ENCODE data around the gene PRKCB.

PRKCB gene

GRCh38 chr16:24246911-24247607 lies 411.3 kb downstream of the PRKCB start:
- TF ChIP-seq EZH2phosphoT487 (IDR thresholded peaks at IDR 0.05; ENCODE audit: low read depth) (no peak), CTCF (IDR thresholded peaks at IDR 0.05; ENCODE audit: low read depth, low read length) (no peak)
- Histone ChIP-seq H3K4me1 (ENCODE audit: low read length) (no peaks in the 10 kb centered on the region), H3K79me2 (ENCODE audit: low read length) (no peaks in the 10 kb centered on the region), H2AFZ (ENCODE audit: low read depth, low read length) (no peak overlapping the region), H3K9me3 (ENCODE audit: insufficient read depth, low read length) (no peaks in the 10 kb centered on the region), H3K4me2 (ENCODE audit: low read length) (no peak overlapping the region), H3K4me3 (ENCODE audit: low read length) (no peak overlapping the region), H4K20me1 (ENCODE audit: insufficient read depth, low read length) (no peaks in the 10 kb centered on the region), H3K27me3 (ENCODE audit: low read depth, low read length) (peaks cover 18% of the 10 kb centered on the region; the same call in 1 of the 2 replicates), H3K9ac (ENCODE audit: low read length) (no peak overlapping the region), H3K27ac (ENCODE audit: low read length) (no peak overlapping the region), H3K36me3 (replicated peaks; ENCODE audit: low read depth, low read length) (no peaks in the 10 kb centered on the region)

- H3K79me2 ChIP-seq (ENCODE audit: low read length), result no peaks in the 10 kb centered on the region
- H3K4me3 ChIP-seq (ENCODE audit: low read length), result no peak overlapping the region
- H3K4me2 ChIP-seq (ENCODE audit: low read length), result no peak overlapping the region
- TF ChIP-seq CTCF (IDR thresholded peaks at IDR 0.05; ENCODE audit: low read depth, low read length) (peak; percentile 74), EZH2phosphoT487 (IDR thresholded peaks at IDR 0.05; ENCODE audit: low read depth) (no peak)
- H2AFZ ChIP-seq (ENCODE audit: low read depth, low read length), result no peak overlapping the region
- no peaks in the 10 kb centered on the region for H3K36me3 ChIP-seq (replicated peaks; ENCODE audit: low read depth, low read length)
- H3K4me1 ChIP-seq (ENCODE audit: low read length), result no peaks in the 10 kb centered on the region
- no peaks in the 10 kb centered on the region for H4K20me1 ChIP-seq (ENCODE audit: insufficient read depth, low read length)
- H3K9me3 ChIP-seq (ENCODE audit: insufficient read depth, low read length), result no peaks in the 10 kb centered on the region
- no peak overlapping the region for H3K9ac ChIP-seq (ENCODE audit: low read length)
- H3K27me3 ChIP-seq (ENCODE audit: low read depth, low read length), result no peaks in the 10 kb centered on the region; the same call in none of the 2 replicates
- H3K27ac ChIP-seq (ENCODE audit: low read length), result no peak overlapping the region
Measured at GRCh38 chr16:24253192-24253591, 417.4 kb downstream of the PRKCB start.

- no peaks in the 10 kb centered on the region for H3K36me3 ChIP-seq (replicated peaks; ENCODE audit: low read depth, low read length)
- peaks cover 13% of the 10 kb centered on the region for H3K27me3 ChIP-seq (ENCODE audit: low read depth, low read length)
- H3K4me3 ChIP-seq (ENCODE audit: low read length), result no peak within 1 kb of the TSS
- H3K4me2 ChIP-seq (ENCODE audit: low read length), result no peak within 1 kb of the TSS
- no peaks in the 10 kb centered on the region for H3K4me1 ChIP-seq (ENCODE audit: low read length)
- H3K79me2 ChIP-seq (ENCODE audit: low read length), result no peaks in the 10 kb centered on the region
- H4K20me1 ChIP-seq (ENCODE audit: insufficient read depth, low read length), result no peaks in the 10 kb centered on the region
- no peak within 1 kb of the TSS for H3K27ac ChIP-seq (ENCODE audit: low read length)
- no peak within 1 kb of the TSS for H3K9ac ChIP-seq (ENCODE audit: low read length)
- no peak within 1 kb of the TSS for H2AFZ ChIP-seq (ENCODE audit: low read depth, low read length)
- TF ChIP-seq CTCF (IDR thresholded peaks at IDR 0.05; ENCODE audit: low read depth, low read length), result no peak
- no peak for TF ChIP-seq EZH2phosphoT487 (IDR thresholded peaks at IDR 0.05; ENCODE audit: low read depth)
- H3K9me3 ChIP-seq (ENCODE audit: insufficient read depth, low read length), result no peaks in the 10 kb centered on the region
Measured at GRCh38 chr16:24255456-24256371, 419.9 kb downstream of the PRKCB start, which contains the start of gene CACNG3. TSS of gene CACNG3 (plus strand) at chr16:24256335. CDS start at chr16:24256755, 420 bp downstream.

GRCh38 chr16:24257958-24258357 lies 422.2 kb downstream of the PRKCB start:
- TF ChIP-seq CTCF (IDR thresholded peaks at IDR 0.05; ENCODE audit: low read depth, low read length), result no peak
- no peak for TF ChIP-seq EZH2phosphoT487 (IDR thresholded peaks at IDR 0.05; ENCODE audit: low read depth)
- Histone ChIP-seq H3K27ac (ENCODE audit: low read length) (no peak overlapping the region), H3K4me2 (ENCODE audit: low read length) (no peak overlapping the region)

More at GRCh38 chr16:24257958-24258357, 422.2 kb downstream of the PRKCB start:
- no peak overlapping the region for H3K4me3 ChIP-seq (ENCODE audit: low read length)
- H3K4me1 ChIP-seq (ENCODE audit: low read length), result no peaks in the 10 kb centered on the region
- no peaks in the 10 kb centered on the region for H3K9me3 ChIP-seq (ENCODE audit: insufficient read depth, low read length)
- no peak overlapping the region for H2AFZ ChIP-seq (ENCODE audit: low read depth, low read length)
- no peaks in the 10 kb centered on the region for H4K20me1 ChIP-seq (ENCODE audit: insufficient read depth, low read length)
- H3K36me3 ChIP-seq (replicated peaks; ENCODE audit: low read depth, low read length), result no peaks in the 10 kb centered on the region
- H3K9ac ChIP-seq (ENCODE audit: low read length), result no peak overlapping the region
- H3K27me3 ChIP-seq (ENCODE audit: low read depth, low read length), result peaks cover 19% of the 10 kb centered on the region
- no peaks in the 10 kb centered on the region for H3K79me2 ChIP-seq (ENCODE audit: low read length)

Data from OCI-LY3 (cell line).